HCT116 (cell line): ENCODE measurements around the gene SERPINA3. TPM values are rescaled to one million over a fixed set of nuclear protein-coding genes. Genes with fewer than 3 reads are reported as not detected.

Experiments
- ATAC-seq: fragments of 200-7000 bp; cut with Tn5 transposase; 2 replicates; pipeline ENCODE4 v1.9.1; 2020; ENCODE audit warnings: mild to moderate bottlenecking, moderate library complexity
- BruUV-seq: library from RNA; stranded (reverse); fragments of 400-500 nt; replicated peaks from 2 replicates; lab custom pipeline; 2021; lab: Mats Ljungman, UMichigan
- CTCF ChIA-PET: fragments of 300-600 bp; sonication (Branson Sonifier 250); formaldehyde crosslinking; loops from one replicate; lab custom pipeline; 2021; ENCODE audit warnings: antibody characterized with exemption; lab: Charles Lee
- POLR2A ChIA-PET: fragments of 300-600, 350-600 bp; sonication (Branson Sonifier 250); formaldehyde crosslinking; loops from one replicate; lab custom pipeline; 2021; ENCODE audit warnings: antibody characterized with exemption; lab: Charles Lee
- RAD21 ChIA-PET, 2 experiments: fragments of 300-600 bp; sonication (Branson Sonifier 250); formaldehyde crosslinking; loops; one replicate each; lab custom pipeline; 2023; ENCODE audit warnings: low total read pairs in 2 of 2; ENCODE audit not compliant: uncharacterized antibody in 2 of 2, unreplicated experiment in 2 of 2, low non-redundant PET in 1 of 2; lab: Charles Lee
- DNase-seq: peaks from one replicate; pipeline ENCODE4 v3.0.0-alpha.2; 2010; ENCODE audit warnings: low read depth, low spot score
- H2AFZ ChIP-seq: fragments of 200-600 bp; shearing (Covaris generic), sonication (generic); 2 replicates; pipeline ENCODE4 v1.6.1; 2017; ENCODE audit warnings: low read depth, mixed run types, mixed read lengths, antibody characterized with exemption, low read length; ENCODE audit not compliant: poor library complexity, severe bottlenecking
- H3K27ac ChIP-seq: 2 replicates; pipeline ENCODE4 v1.5.1; 2012; ENCODE audit warnings: low read depth, low read length
- H3K27me3 ChIP-seq: fragments of 200-600 bp; sonication (generic); 2 replicates; pipeline ENCODE4 v1.6.1; 2016; ENCODE audit warnings: mixed run types, low read length, mixed read lengths; ENCODE audit not compliant: insufficient read depth
- H3K36me3 ChIP-seq, 2 experiments: fragments of 200-500 bp in 1 of 2; fragments of 200-600 bp in 1 of 2; sonication (Bioruptor generic) in 1 of 2; sonication (generic) in 1 of 2; 2 replicates each; pipeline versions ENCODE4 v1.5.1 to v1.6.1; 2014 to 2016; ENCODE audit warnings: low read length in 2 of 2, inconsistent platforms in 1 of 2, mixed read lengths in 1 of 2, mixed run types in 1 of 2; ENCODE audit not compliant: insufficient read depth in 2 of 2, control insufficient read depth in 1 of 2
- H3K4me1 ChIP-seq, 2 experiments: fragments of 200-600 bp in 1 of 2; sonication (generic) in 1 of 2; 2 replicates each; pipeline versions ENCODE4 v1.5.1 to v1.6.1; 2012 to 2017; ENCODE audit warnings: low read length in 2 of 2, inconsistent platforms in 1 of 2, mild to moderate bottlenecking in 1 of 2, mixed read lengths in 1 of 2, mixed run types in 1 of 2, moderate library complexity in 1 of 2; ENCODE audit not compliant: insufficient read depth in 2 of 2, control insufficient read depth in 1 of 2
- H3K4me2 ChIP-seq: fragments of 200-600 bp; sonication (generic); 2 replicates; pipeline ENCODE4 v1.6.1; 2017; ENCODE audit warnings: mixed run types, low read length, mixed read lengths
- H3K4me3 ChIP-seq, 2 experiments: fragments of 200-600 bp in 1 of 2; sonication (generic) in 1 of 2; replicated peaks in 1 of 2; 2 replicates each; pipeline ENCODE4 v1.5.1; 2011 to 2016; ENCODE audit warnings: low read length in 2 of 2, control low read depth in 1 of 2, low read depth in 1 of 2, mild to moderate bottlenecking in 1 of 2, mixed read lengths in 1 of 2, mixed run types in 1 of 2
- H3K79me2 ChIP-seq: fragments of 200-600 bp; sonication (generic); 2 replicates; pipeline ENCODE4 v1.6.1; 2017; ENCODE audit warnings: mild to moderate bottlenecking, mixed run types, low read length, moderate library complexity, mixed read lengths; ENCODE audit not compliant: insufficient read depth
- H3K9ac ChIP-seq: fragments of 200-600 bp; sonication (generic); 2 replicates; pipeline ENCODE4 v1.6.1; 2016; ENCODE audit warnings: low read length, mixed read lengths
- H3K9me2 ChIP-seq: fragments of 200-600 bp; sonication (generic), shearing (Covaris generic); 2 replicates; pipeline ENCODE4 v1.6.1; 2017; ENCODE audit warnings: mixed run types, mild to moderate bottlenecking, moderate library complexity; ENCODE audit not compliant: insufficient read depth
- H3K9me3 ChIP-seq, 2 experiments: fragments of 200-500 bp in 1 of 2; fragments of 200-600 bp in 1 of 2; sonication (Bioruptor generic) in 1 of 2; sonication (generic) in 1 of 2; 2 replicates each; pipeline ENCODE4 v1.6.1; 2014 to 2017; ENCODE audit warnings: low read length in 2 of 2, mixed read lengths in 2 of 2, inconsistent platforms in 1 of 2, low read depth in 1 of 2, mild to moderate bottlenecking in 1 of 2, mixed run types in 1 of 2, moderate library complexity in 1 of 2; ENCODE audit not compliant: control insufficient read depth in 1 of 2, insufficient read depth in 1 of 2
- H4K20me1 ChIP-seq: fragments of 200-600 bp; sonication (generic), shearing (Covaris generic); 2 replicates; pipeline ENCODE4 v1.6.1; 2017; ENCODE audit warnings: mixed run types, mild to moderate bottlenecking, moderate library complexity; ENCODE audit not compliant: insufficient read depth
- ATF3 ChIP-seq: IDR thresholded peaks from 2 replicates; pipeline ENCODE4 v1.6.1; 2012
- CBX3 ChIP-seq: IDR thresholded peaks from 2 replicates; pipeline ENCODE4 v1.6.1; 2012; ENCODE audit warnings: low read depth
- CEBPB ChIP-seq: IDR thresholded peaks from 2 replicates; pipeline ENCODE4 v1.6.1; 2012; ENCODE audit warnings: low read depth
- CTCF ChIP-seq, 3 experiments: fragments of 200-600 bp in 1 of 3; sonication (generic) in 1 of 3; IDR thresholded peaks in 2 of 3; conservative IDR thresholded peaks in 1 of 3; 2 replicates each; pipeline ENCODE4 v1.5.1; 2012 to 2017; ENCODE audit warnings: low read depth in 2 of 3, low read length in 2 of 3, antibody characterized with exemption in 1 of 3, borderline replicate concordance in 1 of 3, control low read depth in 1 of 3, mild to moderate bottlenecking in 1 of 3, mixed read lengths in 1 of 3, mixed run types in 1 of 3, moderate library complexity in 1 of 3; ENCODE audit not compliant: insufficient read depth in 1 of 3
- EGR1 ChIP-seq: IDR thresholded peaks from 2 replicates; pipeline ENCODE4 v1.6.1; 2012; ENCODE audit warnings: low read depth
- EZH2 ChIP-seq: fragments of 200-600 bp; sonication (generic); IDR thresholded peaks from 2 replicates; pipeline ENCODE4 v1.6.1; 2017; ENCODE audit warnings: antibody characterized with exemption, mixed run types
- FOSL1 ChIP-seq: IDR thresholded peaks from 2 replicates; pipeline ENCODE4 v1.6.1; 2012; ENCODE audit warnings: low read depth
- JUND ChIP-seq: IDR thresholded peaks from 2 replicates; pipeline ENCODE4 v1.6.1; 2012
- MAX ChIP-seq: IDR thresholded peaks from 2 replicates; pipeline ENCODE4 v1.6.1; 2012
- POLR2A ChIP-seq: IDR thresholded peaks from 2 replicates; pipeline ENCODE4 v1.7.0; 2011; ENCODE audit warnings: borderline replicate concordance; ENCODE audit not compliant: insufficient read depth, insufficient read length; ENCODE audit errors: extremely low read depth
- POLR2AphosphoS5 ChIP-seq: IDR thresholded peaks from 2 replicates; pipeline ENCODE4 v1.6.1; 2011; ENCODE audit warnings: mild to moderate bottlenecking, low read depth, low read length, moderate library complexity
- REST ChIP-seq: IDR thresholded peaks from 2 replicates; pipeline ENCODE4 v1.6.1; 2012; ENCODE audit warnings: low read depth
- SIN3A ChIP-seq: IDR thresholded peaks from 2 replicates; pipeline ENCODE4 v1.6.1; 2012; ENCODE audit warnings: low read depth
- SP1 ChIP-seq: IDR thresholded peaks from 2 replicates; pipeline ENCODE4 v1.6.1; 2012; ENCODE audit warnings: low read depth
- TCF7L2 ChIP-seq: IDR thresholded peaks from 2 replicates; pipeline ENCODE4 v1.7.0; 2011; ENCODE audit warnings: borderline replicate concordance, inconsistent platforms; ENCODE audit not compliant: insufficient read depth, insufficient read length; ENCODE audit errors: extremely low read depth
- YY1 ChIP-seq: IDR thresholded peaks from 2 replicates; pipeline ENCODE4 v1.6.1; 2011; ENCODE audit warnings: low read length, low read depth, moderate library complexity, mild to moderate bottlenecking; ENCODE audit not compliant: insufficient replicate concordance; ENCODE audit errors: extremely low read depth
- ZFX ChIP-seq: fragments of 450-650 bp; IDR thresholded peaks from 2 replicates; pipeline ENCODE4 v1.6.1; 2017
- intact Hi-C: fragments of 100-400 bp; cut with micrococcal nuclease; formaldehyde crosslinking; loops from 2 replicates; pipeline ENCODE4 v1.10.0; 2022
- total RNA-seq: library from RNA; stranded (reverse); gene quantifications from one replicate; pipeline ENCODE4 v1.2.1, GENCODE V29; 2021; ENCODE audit not compliant: unreplicated experiment

Gene SERPINA3
- total RNA-seq, 1 experiment from 2014 or later: 4.3 TPM

- POLR2A ChIA-PET: no interaction called here
- ATAC-seq: no peak
- Histone ChIP-seq H3K4me1 (no peaks in the 10 kb centered on the region), H3K4me2 (no peak overlapping the region), H3K9me2 (no peaks in the 10 kb centered on the region)
- TF ChIP-seq SIN3A: no peak
- no peak for TF ChIP-seq CBX3
- TF ChIP-seq SP1: no peak
- TF ChIP-seq CTCF (IDR thresholded peaks at IDR 0.05 in 2 of 3, conservative IDR thresholded peaks at IDR 0.05 in 1 of 3; ENCODE audit: borderline replicate concordance in 1 of 3, insufficient read depth in 1 of 3, low read depth in 2 of 3, low read length in 2 of 3): no peak
- TF ChIP-seq ZFX: no peak
- TF ChIP-seq POLR2AphosphoS5: no peak
- TF ChIP-seq, all 23 proteins: peak for 0
- H3K4me3 ChIP-seq: no peak overlapping the region
- intact Hi-C loops: no loop called here
- no peak overlapping the region for H3K27ac ChIP-seq
- no peaks in the 10 kb centered on the region for H3K27me3 ChIP-seq
- no TSS peak for BruUV-seq
- no peaks in the 10 kb centered on the region for H4K20me1 ChIP-seq
- H3K9me3 ChIP-seq: no peaks in the 10 kb centered on the region
- no peaks in the 10 kb centered on the region for H3K36me3 ChIP-seq
- no peak overlapping the region for H2AFZ ChIP-seq
- ChIA-PET CTCF (interaction anchor here (0.6 kb wide), 1 partner anchor 584 kb away, joined by 3 read pairs; no protein-coding TSS in a partner anchor), RAD21 (no interaction called here)
- no peak for DNase-seq
- H3K9ac ChIP-seq: no peak overlapping the region
- H3K79me2 ChIP-seq: no peaks in the 10 kb centered on the region
These were observed 44.0 kb upstream of the SERPINA3 start for GRCh38 chr14:94568186-94568585.

- Histone ChIP-seq H3K79me2 (no peaks in the 10 kb centered on the region), H2AFZ (no peak overlapping the region), H3K27ac (no peak overlapping the region), H3K4me1 (no peaks in the 10 kb centered on the region), H3K9me3 (no peaks in the 10 kb centered on the region), H3K4me3 (no peak overlapping the region), H3K36me3 (no peaks in the 10 kb centered on the region), H3K4me2 (no peak overlapping the region), H3K9me2 (no peaks in the 10 kb centered on the region), H3K9ac (no peak overlapping the region), H3K27me3 (no peaks in the 10 kb centered on the region), H4K20me1 (no peaks in the 10 kb centered on the region)
- RAD21 ChIA-PET: no interaction called here
- intact Hi-C loops: no loop called here
- CTCF ChIA-PET: no interaction called here
- ATAC-seq (no peak), DNase-seq (no peak)
- BruUV-seq: no TSS peak
- POLR2A ChIA-PET: interaction anchor here (0.9 kb wide), 1 partner anchor 32 kb away, joined by 3 read pairs; no protein-coding TSS in a partner anchor
- TF ChIP-seq REST (no peak), JUND (no peak), EZH2 (no peak), ATF3 (no peak), FOSL1 (no peak), YY1 (no peak), MAX (no peak), TCF7L2 (no peak), POLR2A (no peak), EGR1 (no peak), CEBPB (no peak)
These were observed 42.7 kb upstream of the SERPINA3 start for GRCh38 chr14:94569381-94570001.
